HepG2 (cell line): ENCODE data around the gene GRM8. TPM values are rescaled to one million over a fixed set of nuclear protein-coding genes. Genes with fewer than 3 reads are reported as not detected.

Source experiments
- ATAC-seq: fragments of 200-7000 bp; cut with Tn5 transposase; 3 replicates; pipeline ENCODE4 v1.9.1; 2020; ENCODE audit warnings: mild to moderate bottlenecking, moderate library complexity
- BruUV-seq: library from RNA; stranded (reverse); fragments of 400-500 nt; replicated peaks from 2 replicates; lab custom pipeline; 2021; lab: Mats Ljungman, UMichigan
- CTCF ChIA-PET: fragments of 300-600 bp; formaldehyde crosslinking; extraction: SDS; loops from one replicate; lab custom pipeline; 2021; ENCODE audit warnings: low total read pairs, inconsistent platforms, low intra/inter-chr PET ratio; lab: Yijun Ruan, JAX
- POLR2A ChIA-PET: fragments of 350-600 bp; sonication (Branson Sonifier 250); formaldehyde crosslinking; loops from one replicate; lab custom pipeline; 2020; ENCODE audit warnings: antibody characterized with exemption, inconsistent platforms; lab: Yijun Ruan, JAX
- DNase-seq: peaks from one replicate; pipeline ENCODE4 v3.0.0-alpha.2; 2015; ENCODE audit warnings: low spot score
- FAIRE-seq: peaks from 3 replicates; lab custom pipeline; 2011; peaks lifted over from hg19 to GRCh38; lab: Jason Lieb, UNC
- H2AFZ ChIP-seq: one replicate; pipeline ENCODE4 v1.6.1; 2011; ENCODE audit warnings: low read length, inconsistent platforms
- H3K27ac ChIP-seq: fragments of 300-600 bp; 3 replicates; pipeline ENCODE4 v1.8.0; 2011; ENCODE audit warnings: mixed run types, mild to moderate bottlenecking, mixed read lengths, low read length, inconsistent platforms; ENCODE audit not compliant: insufficient read depth; ENCODE audit errors: extremely low read length
- H3K27me3 ChIP-seq, 2 experiments: fragments of 200-600 bp in 1 of 2; 2 replicates in 1 of 2; 3 replicates in 1 of 2; pipeline versions ENCODE4 v1.6.0 to v1.8.0; 2011; ENCODE audit warnings: low read length in 2 of 2, mild to moderate bottlenecking in 2 of 2, moderate library complexity in 2 of 2, inconsistent platforms in 1 of 2; ENCODE audit not compliant: insufficient read depth in 2 of 2, control insufficient read depth in 1 of 2
- H3K36me3 ChIP-seq, 2 experiments: fragments of 200-600 bp in 1 of 2; replicated peaks in 1 of 2; 2 replicates in 1 of 2; 3 replicates in 1 of 2; pipeline versions ENCODE4 v1.5.1 to v1.8.0; 2011; ENCODE audit warnings: low read length in 2 of 2, inconsistent platforms in 1 of 2; ENCODE audit not compliant: insufficient read depth in 2 of 2, control insufficient read depth in 1 of 2
- H3K4me1 ChIP-seq: 2 replicates; pipeline ENCODE4 v1.5.1; 2012; ENCODE audit warnings: low read length, inconsistent platforms; ENCODE audit not compliant: insufficient read depth
- H3K4me2 ChIP-seq: 2 replicates; pipeline ENCODE4 v1.6.0; 2011; ENCODE audit warnings: low read depth, low read length, inconsistent platforms
- H3K4me3 ChIP-seq, 3 experiments: fragments of 200-600 bp in 1 of 3; sonication (generic), shearing (Covaris generic) in 1 of 3; replicated peaks in 1 of 3; 2 replicates each; pipeline ENCODE4 v1.5.1; 2011 to 2016; ENCODE audit warnings: low read length in 3 of 3, inconsistent platforms in 2 of 3, low read depth in 2 of 3, mild to moderate bottlenecking in 2 of 3, control low read depth in 1 of 3, mixed read lengths in 1 of 3; ENCODE audit not compliant: insufficient read depth in 1 of 3
- H3K79me2 ChIP-seq: one replicate; pipeline ENCODE4 v1.6.1; 2011; ENCODE audit warnings: low read length, inconsistent platforms; ENCODE audit not compliant: insufficient read depth
- H3K9ac ChIP-seq: 2 replicates; pipeline ENCODE4 v1.6.0; 2011; ENCODE audit warnings: mild to moderate bottlenecking, low read depth, low read length, inconsistent platforms; ENCODE audit not compliant: insufficient read depth
- H3K9me3 ChIP-seq: 2 replicates; pipeline ENCODE4 v1.5.1; 2012; ENCODE audit warnings: mild to moderate bottlenecking, low read length
- H4K20me1 ChIP-seq: 2 replicates; pipeline ENCODE4 v1.6.0; 2011; ENCODE audit warnings: inconsistent platforms, mild to moderate bottlenecking, low read length, moderate library complexity; ENCODE audit not compliant: insufficient read depth
- ARHGAP35 ChIP-seq: sonication (generic); formaldehyde crosslinking; IDR thresholded peaks from 2 replicates; pipeline ENCODE4 v1.9.0; 2022; ENCODE audit warnings: mild to moderate bottlenecking, inconsistent platforms, moderate library complexity, missing genetic modification reagents, borderline replicate concordance
- ATF1 ChIP-seq: IDR thresholded peaks from 2 replicates; pipeline ENCODE4 v1.6.1; 2016; ENCODE audit warnings: mild to moderate bottlenecking, control low read depth
- CCAR2 ChIP-seq: fragments of 200-400 bp; formaldehyde crosslinking; optimal IDR thresholded peaks from 2 replicates; pipeline ENCODE3; 2018; ENCODE audit warnings: low read depth, mild to moderate bottlenecking, low read length, moderate library complexity
- ETV6 ChIP-seq: sonication (generic); formaldehyde crosslinking; conservative IDR thresholded peaks from 2 replicates; pipeline ENCODE4 v1.4.0; 2020; ENCODE audit warnings: missing genetic modification reagents
- JARID2 ChIP-seq: sonication (generic); formaldehyde crosslinking; IDR thresholded peaks from 2 replicates; pipeline ENCODE4 v1.8.1; 2023; ENCODE audit warnings: missing genetic modification reagents, inconsistent platforms; ENCODE audit not compliant: insufficient replicate concordance
- KDM6A ChIP-seq: IDR thresholded peaks from 2 replicates; pipeline ENCODE4 v1.6.1; 2016; ENCODE audit warnings: low read depth
- MIXL1 ChIP-seq: IDR thresholded peaks from 2 replicates; pipeline ENCODE4 v1.6.1; 2016
- NFYB ChIP-seq: sonication (generic); formaldehyde crosslinking; IDR thresholded peaks from 2 replicates; pipeline ENCODE4 v1.4.0; 2020; ENCODE audit warnings: missing genetic modification reagents
- SALL1 ChIP-seq: sonication (generic); formaldehyde crosslinking; IDR thresholded peaks from 2 replicates; pipeline ENCODE4 v1.8.0; 2022; ENCODE audit warnings: mild to moderate bottlenecking, missing genetic modification reagents
- SKI ChIP-seq: fragments of 450-650 bp; IDR thresholded peaks from one replicate; pipeline ENCODE4 v1.6.1; 2018; ENCODE audit warnings: mild to moderate bottlenecking; ENCODE audit not compliant: partially characterized antibody
- SOX13 ChIP-seq, 3 experiments: fragments of 450-650 bp in 1 of 3; sonication (generic) in 1 of 3; formaldehyde crosslinking in 1 of 3; IDR thresholded peaks in 2 of 3; conservative IDR thresholded peaks in 1 of 3; 2 replicates each; pipeline versions ENCODE4 v1.5.0 to v1.6.1; 2016 to 2020; ENCODE audit warnings: antibody characterized with exemption in 1 of 3, mild to moderate bottlenecking in 1 of 3, missing compliant biosample characterization in 1 of 3, missing genetic modification reagents in 1 of 3, moderate library complexity in 1 of 3
- SSRP1 ChIP-seq: IDR thresholded peaks from 2 replicates; pipeline ENCODE4 v1.6.1; 2016; ENCODE audit warnings: control low read depth
- TP53 ChIP-seq: sonication (generic); formaldehyde crosslinking; conservative IDR thresholded peaks from 2 replicates; pipeline ENCODE4 v1.4.0; 2020; ENCODE audit warnings: missing genetic modification reagents
- WIZ ChIP-seq: sonication (generic); formaldehyde crosslinking; IDR thresholded peaks from 2 replicates; pipeline ENCODE4 v1.5.1; 2020; ENCODE audit warnings: mild to moderate bottlenecking, missing genetic modification reagents
- ZNF713 ChIP-seq: sonication (generic); formaldehyde crosslinking; IDR thresholded peaks from 2 replicates; pipeline ENCODE4 v1.4.0; 2020; ENCODE audit warnings: mild to moderate bottlenecking, missing genetic modification reagents
- WGBS: methylation state at CpG from one replicate; pipeline ENCODE4 v1.1.6; 2017; ENCODE audit warnings: low lambda C conversion rate; 5-methylcytosine and 5-hydroxymethylcytosine counted together
- in situ Hi-C: cut with HindIII; loops from 2 replicates; pipeline ENCODE4 v1.10.0; 2017; ENCODE audit warnings: low pct_unique_long_range_greater_than_20kb; ENCODE audit not compliant: extremely low pct_ligation_motif_present
- intact Hi-C: fragments of 100-400 bp; cut with micrococcal nuclease; formaldehyde crosslinking; loops from one replicate; pipeline ENCODE4 v1.10.0; 2022; ENCODE audit not compliant: unreplicated experiment
- polyA plus RNA-seq, 8 experiments: library from polyadenylated mRNA; depleted of rRNA in 3 of 8; stranded (reverse) in 7 of 8; unstranded in 1 of 8; fragments of >200 nt; fragmentation: Illumina TruSeq in 4 of 8; extraction: Trizol in 4 of 8; gene quantifications; 2 replicates each; pipeline versions ENCODE4 v1.2.1 to v1.2.3, GENCODE V29; 2011 to 2016; ENCODE audit warnings: low read depth in 4 of 8, missing spikeins in 1 of 8, mixed read lengths in 1 of 8; ENCODE audit not compliant: insufficient read depth in 1 of 8
- total RNA-seq, 5 experiments: library from RNA; depleted of rRNA; stranded (reverse); fragments of >200 nt; fragmentation: Illumina TruSeq; extraction: Trizol; gene quantifications; 2 replicates each; pipeline ENCODE4 v1.2.3, GENCODE V29; 2016; ENCODE audit warnings: low read depth in 1 of 5
- TF ChIP-seq, protein P1 (sequence below): sonication (generic); formaldehyde crosslinking; IDR thresholded peaks from 2 replicates; pipeline ENCODE4 v1.4.0; 2020; ENCODE audit warnings: missing genetic modification reagents, borderline replicate concordance

The GRM8 gene
- total and polyA plus RNA-seq, 2 of the 13 experiments (the other 11 are each of a cell fraction or from before 2014, with no cell fraction given): not detected

DNA sequence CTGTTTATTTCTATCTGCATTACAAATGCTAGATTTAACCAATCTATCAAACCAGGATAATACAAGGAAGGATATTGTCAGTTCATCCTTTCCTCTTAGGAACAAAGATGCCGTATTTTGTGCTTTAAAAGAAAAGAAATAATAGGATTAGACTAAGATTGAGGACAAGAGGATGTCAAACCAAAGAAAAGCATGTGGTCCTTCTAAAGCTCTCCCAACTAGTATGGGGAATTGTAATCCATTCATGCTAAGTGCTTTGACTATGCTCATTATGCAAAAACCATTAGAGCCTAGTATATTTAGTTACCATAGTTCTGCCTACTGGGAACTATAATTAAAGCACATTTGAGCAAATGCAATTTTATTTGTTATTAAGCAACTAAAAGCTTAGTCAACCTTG, 280.2 kb downstream of the GRM8 start:
- no peak overlapping the region for H3K9ac ChIP-seq
- no peaks in the 10 kb centered on the region for H3K9me3 ChIP-seq
- H2AFZ ChIP-seq: no peak overlapping the region
- ChIA-PET POLR2A (no interaction called here), CTCF (no interaction called here)
- BruUV-seq: no TSS peak
- no peaks in the 10 kb centered on the region for H3K36me3 ChIP-seq
- ATAC-seq (no peak), DNase-seq (no peak), FAIRE-seq (no peak)
- H3K4me2 ChIP-seq: no peak overlapping the region
- H3K27ac ChIP-seq: no peak overlapping the region
- in situ Hi-C loops (no loop called here), intact Hi-C loops (no loop called here)
- 3% methylated on average over 1 of the region's 1 CpG for WGBS
- H3K4me3 ChIP-seq: no peak overlapping the region
- no peaks in the 10 kb centered on the region for H3K4me1 ChIP-seq
- H4K20me1 ChIP-seq: no peaks in the 10 kb centered on the region
- H3K79me2 ChIP-seq: no peaks in the 10 kb centered on the region
- no peaks in the 10 kb centered on the region for H3K27me3 ChIP-seq
- TF ChIP-seq MIXL1 (CRISPR knock-in tag) (no peak), SKI (no peak), ETV6 (no peak), KDM6A (CRISPR knock-in tag) (no peak), JARID2 (CRISPR knock-in tag) (no peak), ATF1 (CRISPR knock-in tag) (no peak), NFYB (CRISPR knock-in tag) (no peak)
- TF ChIP-seq, protein P1, sequence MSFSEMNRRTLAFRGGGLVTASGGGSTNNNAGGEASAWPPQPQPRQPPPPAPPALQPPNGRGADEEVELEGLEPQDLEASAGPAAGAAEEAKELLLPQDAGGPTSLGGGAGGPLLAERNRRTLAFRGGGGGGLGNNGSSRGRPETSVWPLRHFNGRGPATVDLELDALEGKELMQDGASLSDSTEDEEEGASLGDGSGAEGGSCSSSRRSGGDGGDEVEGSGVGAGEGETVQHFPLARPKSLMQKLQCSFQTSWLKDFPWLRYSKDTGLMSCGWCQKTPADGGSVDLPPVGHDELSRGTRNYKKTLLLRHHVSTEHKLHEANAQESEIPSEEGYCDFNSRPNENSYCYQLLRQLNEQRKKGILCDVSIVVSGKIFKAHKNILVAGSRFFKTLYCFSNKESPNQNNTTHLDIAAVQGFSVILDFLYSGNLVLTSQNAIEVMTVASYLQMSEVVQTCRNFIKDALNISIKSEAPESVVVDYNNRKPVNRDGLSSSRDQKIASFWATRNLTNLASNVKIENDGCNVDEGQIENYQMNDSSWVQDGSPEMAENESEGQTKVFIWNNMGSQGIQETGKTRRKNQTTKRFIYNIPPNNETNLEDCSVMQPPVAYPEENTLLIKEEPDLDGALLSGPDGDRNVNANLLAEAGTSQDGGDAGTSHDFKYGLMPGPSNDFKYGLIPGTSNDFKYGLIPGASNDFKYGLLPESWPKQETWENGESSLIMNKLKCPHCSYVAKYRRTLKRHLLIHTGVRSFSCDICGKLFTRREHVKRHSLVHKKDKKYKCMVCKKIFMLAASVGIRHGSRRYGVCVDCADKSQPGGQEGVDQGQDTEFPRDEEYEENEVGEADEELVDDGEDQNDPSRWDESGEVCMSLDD (CRISPR knock-in tag): no peak

DNA sequence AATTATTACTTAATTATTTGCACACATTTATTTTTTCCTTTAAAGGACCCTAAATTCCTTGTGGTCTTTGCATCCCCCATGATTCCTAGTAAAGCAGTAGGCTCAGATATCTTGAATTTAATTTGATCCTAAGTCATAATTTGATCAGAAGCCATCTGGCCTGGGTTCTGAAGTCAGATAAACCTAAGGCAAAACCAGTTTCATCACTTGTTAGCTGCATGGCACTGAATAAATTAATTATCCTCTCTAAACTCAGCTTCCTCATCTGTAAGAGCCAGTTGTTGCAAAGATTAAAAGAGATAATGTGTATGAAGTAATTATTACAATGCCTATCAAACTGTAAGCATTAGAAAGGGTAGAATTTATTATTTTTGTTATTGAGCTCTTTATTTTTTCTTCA, 293.1 kb downstream of the GRM8 start:
- Histone ChIP-seq H3K9ac (no peak overlapping the region), H3K4me2 (no peak overlapping the region), H3K27ac (no peak overlapping the region), H3K79me2 (no peaks in the 10 kb centered on the region), H4K20me1 (no peaks in the 10 kb centered on the region), H2AFZ (no peak overlapping the region), H3K36me3 (no peaks in the 10 kb centered on the region), H3K4me3 (no peak overlapping the region), H3K4me1 (no peaks in the 10 kb centered on the region), H3K9me3 (no peaks in the 10 kb centered on the region), H3K27me3 (no peaks in the 10 kb centered on the region)
- no peak for DNase-seq
- CTCF ChIA-PET: no interaction called here
- no peak for ATAC-seq
- BruUV-seq: no TSS peak
- TF ChIP-seq ARHGAP35 (no peak), SSRP1 (CRISPR knock-in tag) (no peak), TP53 (no peak), SOX13 (IDR thresholded peaks at IDR 0.05) (no peak), SOX13 (CRISPR knock-in tag; conservative IDR thresholded peaks at IDR 0.05 in 1 of 2, IDR thresholded peaks at IDR 0.05 in 1 of 2) (no peak), CCAR2 (no peak), ZNF713 (no peak), SALL1 (no peak), WIZ (CRISPR knock-in tag) (no peak)
- POLR2A ChIA-PET: no interaction called here
- FAIRE-seq: no peak
- in situ Hi-C loops (no loop called here), intact Hi-C loops (no loop called here)
